Small intestine (tissue), 7 donors: ENCODE results near the gene SERINC5. TPM values are rescaled to one million over a fixed set of nuclear protein-coding genes. Genes with fewer than 3 reads are reported as not detected.

Experiments used
- DNase-seq, 2 donors: peaks; one replicate each; pipeline versions ENCODE4 v3.0.0 to v3.0.0-alpha.2; 2013
- FAIRE-seq: peaks from 2 replicates; lab custom pipeline; 2012; peaks lifted over from hg19 to GRCh38; lab: Jason Lieb, UNC
- H3K27ac ChIP-seq, 3 donors: one replicate each; pipeline ENCODE4 v1.5.1; 2013; ENCODE audit warnings: low read length in 2 of 3, mild to moderate bottlenecking in 2 of 3, control low read depth in 1 of 3, inconsistent platforms in 1 of 3, low read depth in 1 of 3, moderate library complexity in 1 of 3
- H3K27me3 ChIP-seq, 3 donors: one replicate each; pipeline ENCODE4 v1.6.1; 2013; ENCODE audit warnings: low read length in 3 of 3, inconsistent platforms in 1 of 3; ENCODE audit not compliant: control insufficient read depth in 3 of 3, insufficient read depth in 3 of 3
- H3K36me3 ChIP-seq, 3 donors: one replicate each; pipeline ENCODE4 v1.6.1; 2013; ENCODE audit warnings: low read length in 3 of 3, inconsistent platforms in 1 of 3, low read depth in 1 of 3, mild to moderate bottlenecking in 1 of 3, moderate library complexity in 1 of 3; ENCODE audit not compliant: control insufficient read depth in 3 of 3, insufficient read depth in 2 of 3
- H3K4me1 ChIP-seq, 3 donors: one replicate each; pipeline ENCODE4 v1.6.1; 2013; ENCODE audit warnings: low read length in 2 of 3, inconsistent platforms in 1 of 3, low read depth in 1 of 3, mild to moderate bottlenecking in 1 of 3, moderate library complexity in 1 of 3; ENCODE audit not compliant: control insufficient read depth in 3 of 3, insufficient read depth in 2 of 3
- H3K4me3 ChIP-seq, 3 donors: one replicate each; pipeline ENCODE4 v1.5.1; 2013; ENCODE audit warnings: low read length in 3 of 3, control low read depth in 1 of 3, inconsistent platforms in 1 of 3, low read depth in 1 of 3, mild to moderate bottlenecking in 1 of 3, moderate library complexity in 1 of 3
- H3K9me3 ChIP-seq, 2 donors: one replicate each; pipeline ENCODE4 v1.6.1; 2013; ENCODE audit warnings: low read depth in 1 of 2, low read length in 1 of 2; ENCODE audit not compliant: control insufficient read depth in 2 of 2, insufficient read depth in 1 of 2
- WGBS, 3 donors: extraction: QIAGEN DNeasy Blood & Tissue Kit; methylation state at CpG; one replicate each; pipeline ENCODE4 v1.1.7; 2013; 5-methylcytosine and 5-hydroxymethylcytosine counted together
- polyA plus RNA-seq, 4 donors: library from polyadenylated mRNA; stranded (reverse) in 3 of 4; unstranded in 1 of 4; fragments of 200-250 nt in 3 of 4; fragments of 120-200 nt in 1 of 4; gene quantifications; one replicate each; pipeline versions ENCODE4 v1.2.1 to v1.2.3, GENCODE V29; 2013
- donor health status: healthy with polysubstance abuse.
- donor health status: control.
- donor health status: control.
- donor health status: Bipolar disorder and iron deficiency.
- donor health status: healthy.

The SERINC5 gene
- polyA plus RNA-seq, 4 donors, result 1.9 to 62.9 (median 7.6) TPM

DNA sequence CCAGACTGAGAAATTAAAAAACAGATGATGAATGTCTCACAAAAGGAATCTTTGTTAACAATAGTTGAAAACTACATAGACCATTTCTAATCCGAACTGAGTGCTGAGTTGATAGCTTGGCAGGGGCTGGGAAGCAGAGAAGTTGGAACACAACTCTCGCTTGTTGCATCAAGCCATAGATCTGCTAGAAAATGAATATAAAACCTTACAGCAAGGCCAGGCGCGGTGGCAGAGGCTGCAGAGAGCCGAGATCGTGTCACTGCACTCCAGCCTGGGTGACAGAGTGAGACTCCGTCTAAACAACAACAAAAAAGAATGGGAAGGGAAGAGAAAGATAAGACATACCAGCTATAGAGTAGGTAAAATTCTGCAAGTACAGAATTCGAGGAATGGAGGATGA, 35.9 kb upstream of the SERINC5 start:
- no peaks in the 10 kb centered on the region for H3K27me3 ChIP-seq
- DNase-seq (no peak), FAIRE-seq (no peak)
- H3K27ac ChIP-seq, result no peak overlapping the region
- no peaks in the 10 kb centered on the region for H3K4me1 ChIP-seq
- H3K9me3 ChIP-seq, result no peaks in the 10 kb centered on the region
- no peak overlapping the region for H3K4me3 ChIP-seq
- WGBS, 3 donors, result 85 to 91% (median 86%) methylated on average over 8 of the region's 8 CpGs
- H3K36me3 ChIP-seq, result no peaks in the 10 kb centered on the region

DNA sequence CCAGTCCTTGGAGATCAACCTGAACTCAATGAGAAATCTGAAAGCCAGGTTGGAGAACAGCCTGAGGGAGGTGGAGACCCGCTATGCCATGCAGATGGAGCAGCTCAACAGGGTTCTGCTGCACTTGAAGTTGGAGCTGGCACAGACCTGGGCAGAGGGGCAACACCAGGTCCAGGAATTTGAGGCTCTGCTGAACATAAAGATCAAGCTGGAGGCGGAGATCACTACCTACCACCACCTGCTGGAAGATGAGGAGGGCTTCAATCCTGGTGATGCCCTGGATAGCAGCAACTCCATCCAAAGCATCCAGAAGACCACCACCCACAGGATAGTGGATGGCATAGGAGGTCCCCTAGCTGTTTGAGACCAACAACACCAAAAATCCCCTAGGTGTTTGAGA, 33.5 kb upstream of the SERINC5 start:
- Histone ChIP-seq H3K27me3 (no peaks in the 10 kb centered on the region), H3K4me1 (no peaks in the 10 kb centered on the region), H3K27ac (no peak overlapping the region), H3K36me3 (no peaks in the 10 kb centered on the region), H3K4me3 (no peak overlapping the region), H3K9me3 (no peaks in the 10 kb centered on the region)
- FAIRE-seq, result no peak
- DNase-seq, result no peak
- WGBS, 3 donors, result 90 to 94% (median 91%) methylated on average over 1 to 2 of the region's 2 CpGs

DNA sequence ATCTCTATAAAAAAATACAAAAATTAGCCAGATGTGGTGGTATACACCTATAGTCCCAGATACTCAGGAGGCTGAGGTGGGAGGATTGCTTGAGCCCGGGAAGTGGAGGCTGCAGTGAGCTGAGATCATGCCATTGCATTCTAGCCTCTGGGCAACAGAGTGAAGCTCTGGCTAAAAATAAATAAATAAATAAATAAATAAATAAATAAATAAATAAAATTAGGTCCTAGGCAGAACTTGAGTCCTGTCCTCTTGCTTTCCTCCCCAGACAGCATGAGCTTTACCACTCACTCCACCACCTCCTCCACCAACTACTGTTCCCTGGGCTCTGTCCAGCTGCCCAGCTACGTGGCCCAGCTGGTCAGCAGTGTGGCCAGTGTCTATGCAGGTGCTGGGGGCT, 32.3 kb upstream of the SERINC5 start:
- WGBS, 3 donors, result 78 to 92% (median 92%) methylated on average over 2 of the region's 2 CpGs
- no peaks in the 10 kb centered on the region for H3K27me3 ChIP-seq
- FAIRE-seq (no peak), DNase-seq (no peak)
- no peaks in the 10 kb centered on the region for H3K9me3 ChIP-seq
- H3K4me3 ChIP-seq, result no peak overlapping the region
- no peaks in the 10 kb centered on the region for H3K4me1 ChIP-seq
- H3K27ac ChIP-seq, result no peak overlapping the region
- no peaks in the 10 kb centered on the region for H3K36me3 ChIP-seq

DNA sequence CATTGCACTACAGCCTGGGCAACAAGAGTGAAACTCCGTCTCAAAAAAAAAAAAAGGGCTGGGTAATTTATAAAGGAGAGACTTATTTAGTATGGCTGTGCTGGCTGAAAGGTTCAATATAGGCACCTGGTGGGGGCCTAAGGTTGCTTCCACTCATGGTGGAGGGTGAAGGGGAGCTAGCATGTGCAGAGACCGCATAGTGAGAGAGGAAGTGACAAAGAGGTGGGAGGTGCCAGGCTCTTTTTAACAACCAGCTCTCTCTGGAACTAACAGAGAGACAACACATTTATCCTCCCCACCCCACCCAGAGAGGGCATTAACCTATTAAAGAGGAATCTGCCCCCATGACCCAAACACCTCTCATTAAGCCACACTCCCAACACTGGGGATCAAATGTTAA, 28.9 kb upstream of the SERINC5 start:
- DNase-seq (no peak), FAIRE-seq (no peak)
- no peaks in the 10 kb centered on the region for H3K9me3 ChIP-seq
- H3K36me3 ChIP-seq, result no peaks in the 10 kb centered on the region
- no peaks in the 10 kb centered on the region for H3K27me3 ChIP-seq
- H3K4me1 ChIP-seq, result no peaks in the 10 kb centered on the region
- H3K4me3 ChIP-seq, result no peak overlapping the region
- 55 to 61% (median 60%) methylated on average over 2 of the region's 2 CpGs for WGBS, 3 donors
- no peak overlapping the region for H3K27ac ChIP-seq

DNA sequence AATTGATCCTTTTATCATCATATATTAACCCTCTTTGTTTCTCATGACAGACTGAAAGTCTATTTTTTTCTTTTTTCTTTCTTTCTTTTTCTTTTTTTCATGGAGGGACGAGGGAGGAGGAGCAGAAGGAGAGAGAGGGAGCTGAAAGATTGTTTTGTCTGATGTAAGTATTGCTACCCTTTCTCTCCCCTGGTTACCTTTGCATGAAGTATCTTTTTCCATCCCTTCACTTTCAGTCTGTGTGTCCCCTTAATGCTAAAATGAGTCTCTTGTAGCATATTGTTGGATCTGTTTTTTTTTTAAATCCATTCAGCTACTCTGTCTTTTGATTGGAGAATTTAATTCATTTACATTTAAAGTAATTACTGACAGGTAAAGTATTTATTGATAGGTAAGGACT, 27.5 kb upstream of the SERINC5 start:
- no peaks in the 10 kb centered on the region for H3K36me3 ChIP-seq
- no peaks in the 10 kb centered on the region for H3K4me1 ChIP-seq
- H3K4me3 ChIP-seq, result no peak overlapping the region
- no peak for FAIRE-seq
- DNase-seq, result no peak
- H3K27me3 ChIP-seq, result no peaks in the 10 kb centered on the region
- no peaks in the 10 kb centered on the region for H3K9me3 ChIP-seq
- 43 to 64% (median 53%) methylated on average over 1 of the region's 1 CpG for WGBS, 3 donors
- no peak overlapping the region for H3K27ac ChIP-seq

DNA sequence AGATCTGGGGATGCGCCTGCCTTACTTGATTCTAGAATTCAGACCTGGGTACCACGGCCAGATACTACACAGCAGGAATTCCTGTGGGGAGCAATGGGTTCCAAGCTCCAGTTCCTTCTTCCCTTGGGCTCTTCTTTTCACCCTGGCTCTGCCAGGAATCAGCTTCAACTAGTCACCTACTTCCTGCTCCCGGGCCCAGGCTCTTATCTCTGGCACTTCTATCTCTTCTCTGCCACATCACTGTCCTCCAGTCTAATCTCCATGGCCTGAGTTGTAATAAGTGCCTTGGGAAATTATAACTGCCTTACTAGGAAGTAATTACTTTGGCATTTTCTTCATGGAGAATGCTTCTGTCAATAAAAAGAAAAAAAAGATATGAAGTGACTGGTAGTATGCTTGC, 26.2 kb upstream of the SERINC5 start:
- Histone ChIP-seq H3K27me3 (no peaks in the 10 kb centered on the region), H3K27ac (no peak overlapping the region), H3K4me3 (no peak overlapping the region), H3K4me1 (no peaks in the 10 kb centered on the region), H3K9me3 (no peaks in the 10 kb centered on the region), H3K36me3 (no peaks in the 10 kb centered on the region)
- 34 to 64% (median 56%) methylated on average over 3 of the region's 3 CpGs for WGBS, 3 donors
- peak; percentile 25 to 28 for DNase-seq
- FAIRE-seq, result no peak

DNA sequence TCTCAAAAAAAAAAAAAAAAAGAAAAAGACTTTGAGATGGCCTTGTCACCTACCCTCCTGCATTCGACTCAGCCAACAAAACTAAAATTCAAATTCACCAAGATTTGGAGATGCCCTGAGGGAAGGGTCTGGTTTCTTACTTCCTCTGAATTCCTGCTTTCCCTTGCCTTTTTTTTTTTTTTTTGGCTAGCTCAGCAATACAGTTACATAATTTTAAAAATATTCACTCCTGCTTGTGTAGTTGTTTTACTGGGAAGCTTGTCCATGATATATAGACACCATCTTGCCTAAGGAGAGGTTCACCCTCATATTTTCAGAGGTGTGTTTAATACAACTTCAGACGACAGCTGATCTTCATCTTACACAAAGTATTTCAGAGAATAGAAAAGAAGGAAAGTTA, 21.3 kb upstream of the SERINC5 start:
- whole genome bisulfite sequencing, 3 donors, result 58 to 94% (median 74%) methylated on average over 2 of the region's 2 CpGs
- Histone ChIP-seq H3K27me3 (no peaks in the 10 kb centered on the region), H3K36me3 (no peaks in the 10 kb centered on the region), H3K27ac (no peak overlapping the region), H3K4me1 (no peaks in the 10 kb centered on the region), H3K9me3 (no peaks in the 10 kb centered on the region), H3K4me3 (no peak overlapping the region)
- no peak for DNase-seq
- FAIRE-seq, result no peak

DNA sequence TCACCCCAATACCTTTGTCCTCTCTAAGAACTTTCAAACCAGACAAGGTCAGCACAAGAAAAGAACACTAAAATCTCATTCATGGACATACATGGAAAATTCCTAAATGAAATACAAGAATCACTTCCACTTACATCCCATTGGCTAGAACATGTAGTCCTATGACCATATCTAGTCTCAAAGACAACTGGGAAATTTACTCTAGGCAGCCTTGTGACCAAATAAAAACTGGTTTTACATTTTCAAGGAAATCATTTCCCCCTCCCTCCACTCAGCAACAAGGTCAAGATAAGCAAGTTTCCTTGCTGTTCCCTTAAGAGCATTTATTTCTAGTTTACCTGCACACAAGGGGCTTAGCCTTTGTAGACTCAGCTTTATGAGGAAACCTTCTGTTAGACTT, 20.3 kb upstream of the SERINC5 start:
- no peak for FAIRE-seq
- H3K27me3 ChIP-seq, result no peaks in the 10 kb centered on the region
- no peak overlapping the region for H3K27ac ChIP-seq

DNA sequence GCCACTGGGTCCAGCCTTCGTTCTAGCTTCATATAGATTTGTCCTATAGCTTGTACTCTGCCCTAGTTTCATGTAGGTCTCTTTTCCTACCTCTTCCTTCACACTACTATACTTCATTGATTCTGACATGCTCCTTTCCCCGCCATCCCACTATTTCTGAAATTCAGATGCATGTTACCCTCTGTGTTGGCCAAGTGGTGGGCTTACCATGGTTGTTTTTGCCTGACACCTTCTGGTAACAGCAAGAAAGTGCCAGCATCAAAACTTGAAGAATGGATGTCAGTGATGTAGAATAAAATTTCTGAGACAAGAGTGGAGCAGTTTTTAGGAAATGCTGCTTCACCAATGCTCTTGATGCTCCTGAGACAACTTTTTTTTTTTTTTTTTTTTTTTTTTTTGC, 19.5 kb upstream of the SERINC5 start:
- Histone ChIP-seq H3K36me3 (no peaks in the 10 kb centered on the region), H3K27ac (no peak overlapping the region), H3K4me3 (no peak overlapping the region), H3K27me3 (no peaks in the 10 kb centered on the region), H3K9me3 (no peaks in the 10 kb centered on the region), H3K4me1 (no peaks in the 10 kb centered on the region)
- DNase-seq, result peak in 1 of 2 donors; percentile 30
- no peak for FAIRE-seq
- 77 to 85% (median 82%) methylated on average over 2 of the region's 2 CpGs for WGBS, 3 donors

More for the DNA sequence above, 20.3 kb upstream of the SERINC5 start:
- peak in 1 of 2 donors; percentile 26 for DNase-seq
- H3K36me3 ChIP-seq, result no peaks in the 10 kb centered on the region
- no peaks in the 10 kb centered on the region for H3K9me3 ChIP-seq
- no peaks in the 10 kb centered on the region for H3K4me1 ChIP-seq
- no peak overlapping the region for H3K4me3 ChIP-seq
